ENCODE data around the gene MCM8.

The MCM8 gene

GRCh38 chr20:5927749-5928462 is 22.5 kb upstream of the MCM8 start:
- Histone ChIP-seq H3K9me3 (ENCODE audit: control insufficient read depth in 1 of 2, low read length in 2 of 2) (no peaks in the 10 kb centered on the region), H3K4me1 (ENCODE audit: control insufficient read depth in 1 of 2, insufficient read depth in 2 of 2, low read length in 2 of 2) (no peaks in the 10 kb centered on the region), H3K36me3 (ENCODE audit: control insufficient read depth in 1 of 2, insufficient read depth in 2 of 2, low read length in 2 of 2) (no peaks in the 10 kb centered on the region), H3K4me3 (ENCODE audit: low read depth in 1 of 2, low read length in 2 of 2) (no peak overlapping the region), H3K27ac (ENCODE audit: low read length) (no peak overlapping the region), H3K27me3 (ENCODE audit: low read depth, low read length) (no peaks in the 10 kb centered on the region)

- Histone ChIP-seq H3K9me3 (ENCODE audit: control insufficient read depth in 1 of 2, low read length in 2 of 2) (no peaks in the 10 kb centered on the region), H3K4me1 (ENCODE audit: control insufficient read depth in 1 of 2, insufficient read depth in 2 of 2, low read length in 2 of 2) (no peaks in the 10 kb centered on the region), H3K36me3 (ENCODE audit: control insufficient read depth in 1 of 2, insufficient read depth in 2 of 2, low read length in 2 of 2) (no peaks in the 10 kb centered on the region), H3K27ac (ENCODE audit: low read length) (no peak overlapping the region), H3K27me3 (ENCODE audit: low read depth, low read length) (no peaks in the 10 kb centered on the region), H3K4me3 (ENCODE audit: low read depth in 1 of 2, low read length in 2 of 2) (no peak overlapping the region)
Observed at GRCh38 chr20:5928836-5929715, 21.4 kb upstream of the MCM8 start.

- H3K27ac ChIP-seq (ENCODE audit: low read length), result no peak overlapping the region
- H3K27me3 ChIP-seq (ENCODE audit: low read depth, low read length), result no peaks in the 10 kb centered on the region
Observed at GRCh38 chr20:5931411-5931810, 19.0 kb upstream of the MCM8 start.

GRCh38 chr20:5932796-5933195 is 17.7 kb upstream of the MCM8 start:
- Histone ChIP-seq H3K4me1 (ENCODE audit: control insufficient read depth in 1 of 2, insufficient read depth in 2 of 2, low read length in 2 of 2) (no peaks in the 10 kb centered on the region), H3K9me3 (ENCODE audit: control insufficient read depth in 1 of 2, low read length in 2 of 2) (no peaks in the 10 kb centered on the region), H3K27ac (ENCODE audit: low read length) (no peak overlapping the region), H3K36me3 (ENCODE audit: control insufficient read depth in 1 of 2, insufficient read depth in 2 of 2, low read length in 2 of 2) (peaks cover 0 to 2% of the 10 kb centered on the region in 2 donors), H3K4me3 (ENCODE audit: low read depth in 1 of 2, low read length in 2 of 2) (no peak overlapping the region), H3K27me3 (ENCODE audit: low read depth, low read length) (no peaks in the 10 kb centered on the region)

More at GRCh38 chr20:5931411-5931810, 19.0 kb upstream of the MCM8 start:
- H3K9me3 ChIP-seq (ENCODE audit: control insufficient read depth in 1 of 2, low read length in 2 of 2), result no peaks in the 10 kb centered on the region
- no peaks in the 10 kb centered on the region for H3K4me1 ChIP-seq (ENCODE audit: control insufficient read depth in 1 of 2, insufficient read depth in 2 of 2, low read length in 2 of 2)
- no peaks in the 10 kb centered on the region for H3K36me3 ChIP-seq (ENCODE audit: control insufficient read depth in 1 of 2, insufficient read depth in 2 of 2, low read length in 2 of 2)
- H3K4me3 ChIP-seq (ENCODE audit: low read depth in 1 of 2, low read length in 2 of 2), result no peak overlapping the region

GRCh38 chr20:5933802-5934436 is 16.5 kb upstream of the MCM8 start:
- H3K9me3 ChIP-seq (ENCODE audit: control insufficient read depth in 1 of 2, low read length in 2 of 2), result no peaks in the 10 kb centered on the region
- no peak overlapping the region for H3K4me3 ChIP-seq (ENCODE audit: low read depth in 1 of 2, low read length in 2 of 2)
- H3K27me3 ChIP-seq (ENCODE audit: low read depth, low read length), result no peaks in the 10 kb centered on the region
- H3K36me3 ChIP-seq (ENCODE audit: control insufficient read depth in 1 of 2, insufficient read depth in 2 of 2, low read length in 2 of 2), result peaks cover 6 to 14% of the 10 kb centered on the region in 2 donors
- H3K4me1 ChIP-seq (ENCODE audit: control insufficient read depth in 1 of 2, insufficient read depth in 2 of 2, low read length in 2 of 2), result no peaks in the 10 kb centered on the region
- no peak overlapping the region for H3K27ac ChIP-seq (ENCODE audit: low read length)

- Histone ChIP-seq H3K27ac (ENCODE audit: low read length) (no peak overlapping the region), H3K9me3 (ENCODE audit: control insufficient read depth in 1 of 2, low read length in 2 of 2) (no peaks in the 10 kb centered on the region), H3K36me3 (ENCODE audit: control insufficient read depth in 1 of 2, insufficient read depth in 2 of 2, low read length in 2 of 2) (peaks cover 16 to 28% of the 10 kb centered on the region in 2 donors), H3K4me3 (ENCODE audit: low read depth in 1 of 2, low read length in 2 of 2) (no peak overlapping the region), H3K27me3 (ENCODE audit: low read depth, low read length) (no peaks in the 10 kb centered on the region), H3K4me1 (ENCODE audit: control insufficient read depth in 1 of 2, insufficient read depth in 2 of 2, low read length in 2 of 2) (no peaks in the 10 kb centered on the region)
Observed at GRCh38 chr20:5935384-5935783, 15.1 kb upstream of the MCM8 start.

- Histone ChIP-seq H3K9me3 (ENCODE audit: control insufficient read depth in 1 of 2, low read length in 2 of 2) (no peaks in the 10 kb centered on the region), H3K4me1 (ENCODE audit: control insufficient read depth in 1 of 2, insufficient read depth in 2 of 2, low read length in 2 of 2) (no peaks in the 10 kb centered on the region), H3K36me3 (ENCODE audit: control insufficient read depth in 1 of 2, insufficient read depth in 2 of 2, low read length in 2 of 2) (peaks cover 22 to 37% of the 10 kb centered on the region in 2 donors), H3K27ac (ENCODE audit: low read length) (no peak overlapping the region), H3K4me3 (ENCODE audit: low read depth in 1 of 2, low read length in 2 of 2) (no peak overlapping the region), H3K27me3 (ENCODE audit: low read depth, low read length) (no peaks in the 10 kb centered on the region)
Observed at GRCh38 chr20:5936238-5936637, 14.2 kb upstream of the MCM8 start.

- Histone ChIP-seq H3K9me3 (ENCODE audit: control insufficient read depth in 1 of 2, low read length in 2 of 2) (no peaks in the 10 kb centered on the region), H3K27me3 (ENCODE audit: low read depth, low read length) (no peaks in the 10 kb centered on the region), H3K4me1 (ENCODE audit: control insufficient read depth in 1 of 2, insufficient read depth in 2 of 2, low read length in 2 of 2) (no peaks in the 10 kb centered on the region), H3K4me3 (ENCODE audit: low read depth in 1 of 2, low read length in 2 of 2) (no peak overlapping the region), H3K27ac (ENCODE audit: low read length) (no peak overlapping the region), H3K36me3 (ENCODE audit: control insufficient read depth in 1 of 2, insufficient read depth in 2 of 2, low read length in 2 of 2) (peaks cover 45 to 60% of the 10 kb centered on the region in 2 donors)
Observed at GRCh38 chr20:5938456-5939029, 11.9 kb upstream of the MCM8 start.

- H3K27ac ChIP-seq (ENCODE audit: low read length), result no peak overlapping the region
- H3K4me1 ChIP-seq (ENCODE audit: control insufficient read depth in 1 of 2, insufficient read depth in 2 of 2, low read length in 2 of 2), result peaks cover 1 to 14% of the 10 kb centered on the region in 2 donors
- peaks cover 45 to 53% of the 10 kb centered on the region in 2 donors for H3K36me3 ChIP-seq (ENCODE audit: control insufficient read depth in 1 of 2, insufficient read depth in 2 of 2, low read length in 2 of 2)
- no peaks in the 10 kb centered on the region for H3K9me3 ChIP-seq (ENCODE audit: control insufficient read depth in 1 of 2, low read length in 2 of 2)
- H3K27me3 ChIP-seq (ENCODE audit: low read depth, low read length), result no peaks in the 10 kb centered on the region
- H3K4me3 ChIP-seq (ENCODE audit: low read depth in 1 of 2, low read length in 2 of 2), result no peak overlapping the region
Observed at GRCh38 chr20:5945963-5946362, 4.5 kb upstream of the MCM8 start.

- Histone ChIP-seq H3K4me3 (ENCODE audit: low read depth in 1 of 2, low read length in 2 of 2) (no peak overlapping the region), H3K9me3 (ENCODE audit: control insufficient read depth in 1 of 2, low read length in 2 of 2) (no peaks in the 10 kb centered on the region), H3K27me3 (ENCODE audit: low read depth, low read length) (no peaks in the 10 kb centered on the region), H3K27ac (ENCODE audit: low read length) (no peak overlapping the region), H3K4me1 (ENCODE audit: control insufficient read depth in 1 of 2, insufficient read depth in 2 of 2, low read length in 2 of 2) (peaks cover 8 to 22% of the 10 kb centered on the region in 2 donors), H3K36me3 (ENCODE audit: control insufficient read depth in 1 of 2, insufficient read depth in 2 of 2, low read length in 2 of 2) (peaks cover 32 to 40% of the 10 kb centered on the region in 2 donors)
Observed at GRCh38 chr20:5947276-5947675, 3.2 kb upstream of the MCM8 start.

GRCh38 chr20:5949943-5950270 is 545 bp upstream of the MCM8 start:
- Histone ChIP-seq H3K4me1 (ENCODE audit: control insufficient read depth in 1 of 2, insufficient read depth in 2 of 2, low read length in 2 of 2) (peaks cover 8 to 22% of the 10 kb centered on the region in 2 donors), H3K27ac (ENCODE audit: low read length) (peak overlapping the region; percentile 67), H3K4me3 (ENCODE audit: low read depth in 1 of 2, low read length in 2 of 2) (peak overlapping the region; percentile 85 to 88), H3K27me3 (ENCODE audit: low read depth, low read length) (no peaks in the 10 kb centered on the region), H3K36me3 (ENCODE audit: control insufficient read depth in 1 of 2, insufficient read depth in 2 of 2, low read length in 2 of 2) (peaks cover 17 to 34% of the 10 kb centered on the region in 2 donors), H3K9me3 (ENCODE audit: control insufficient read depth in 1 of 2, low read length in 2 of 2) (no peaks in the 10 kb centered on the region)
